Measurements from ENCODE around the gene DXO. TPM values are rescaled to one million over a fixed set of nuclear protein-coding genes. Genes with fewer than 3 reads are reported as not detected.

The DXO gene
- total RNA-seq, 1 donor from 2014 or later, result 8.4 TPM

- TF ChIP-seq CTCF (IDR thresholded peaks at IDR 0.05; ENCODE audit: insufficient read depth, low read length, severe bottlenecking), result no peak
- Histone ChIP-seq H3K27me3 (ENCODE audit: control insufficient read depth, insufficient read depth, low read length) (no peaks in the 10 kb centered on the region), H3K4me3 (ENCODE audit: low read depth, low read length) (no peak overlapping the region), H3K36me3 (ENCODE audit: control insufficient read depth, insufficient read depth, low read length) (peaks cover 10% of the 10 kb centered on the region)
- FAIRE-seq, result no peak
- DNase-seq (ENCODE audit: low read depth), result no peak
Observed at GRCh38 chr6:31949926-31950548, 21.9 kb downstream of the DXO start.

DNA sequence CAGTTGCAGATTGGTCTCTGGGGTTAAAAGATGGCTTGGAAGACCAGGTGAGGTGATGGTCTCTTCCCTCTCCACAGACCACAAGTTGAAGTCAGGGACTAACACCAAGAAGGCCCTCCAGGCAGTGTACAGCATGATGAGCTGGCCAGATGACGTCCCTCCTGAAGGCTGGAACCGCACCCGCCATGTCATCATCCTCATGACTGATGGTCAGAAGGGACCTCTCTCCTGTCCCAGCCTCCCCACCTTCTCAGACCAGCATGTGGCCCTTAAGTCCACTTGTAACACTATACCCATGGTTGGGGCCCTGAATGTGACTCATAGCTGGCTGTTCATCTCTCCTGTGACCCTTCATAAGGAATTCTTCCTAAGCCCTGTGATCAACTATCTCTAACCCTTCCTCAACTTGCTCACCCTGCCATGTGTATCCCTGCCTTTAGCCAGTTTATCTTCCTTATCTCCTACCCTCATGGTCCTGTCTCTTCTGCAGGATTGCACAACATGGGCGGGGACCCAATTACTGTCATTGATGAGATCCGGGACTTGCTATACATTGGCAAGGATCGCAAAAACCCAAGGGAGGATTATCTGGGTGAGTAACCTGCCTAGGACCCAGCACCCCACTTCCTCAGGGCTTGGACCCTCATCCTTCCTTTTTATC, 23.1 kb downstream of the DXO start:
- H3K36me3 ChIP-seq (ENCODE audit: control insufficient read depth, insufficient read depth, low read length), result peaks cover 3% of the 10 kb centered on the region
- TF ChIP-seq CTCF (IDR thresholded peaks at IDR 0.05; ENCODE audit: insufficient read depth, low read length, severe bottlenecking), result no peak
- DNase-seq (ENCODE audit: low read depth) (peak; percentile 47), FAIRE-seq (no peak)
- H3K27me3 ChIP-seq (ENCODE audit: control insufficient read depth, insufficient read depth, low read length), result no peaks in the 10 kb centered on the region
- H3K4me3 ChIP-seq (ENCODE audit: low read depth, low read length), result no peak overlapping the region

DNA sequence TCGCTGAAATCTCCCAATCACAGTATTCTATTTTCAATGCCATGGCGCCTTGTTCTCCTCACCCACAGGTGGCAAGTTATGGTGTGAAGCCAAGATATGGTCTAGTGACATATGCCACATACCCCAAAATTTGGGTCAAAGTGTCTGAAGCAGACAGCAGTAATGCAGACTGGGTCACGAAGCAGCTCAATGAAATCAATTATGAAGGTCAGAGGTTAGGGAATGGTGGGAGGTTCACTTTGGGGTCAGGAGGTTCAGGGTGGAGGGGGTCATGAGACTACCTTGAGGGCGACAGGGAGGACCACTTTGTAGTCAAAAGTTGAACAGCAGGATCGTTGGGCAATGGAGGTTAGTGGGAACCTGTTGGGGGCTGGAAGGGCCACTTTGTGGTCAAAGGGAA, 23.6 kb downstream of the DXO start:
- no peak overlapping the region for H3K4me3 ChIP-seq (ENCODE audit: low read depth, low read length)
- no peak for TF ChIP-seq CTCF (IDR thresholded peaks at IDR 0.05; ENCODE audit: insufficient read depth, low read length, severe bottlenecking)
- peaks cover 3% of the 10 kb centered on the region for H3K36me3 ChIP-seq (ENCODE audit: control insufficient read depth, insufficient read depth, low read length)
- no peak for DNase-seq (ENCODE audit: low read depth)
- H3K27me3 ChIP-seq (ENCODE audit: control insufficient read depth, insufficient read depth, low read length), result no peaks in the 10 kb centered on the region
- FAIRE-seq, result no peak

- FAIRE-seq, result no peak
- peaks cover 3% of the 10 kb centered on the region for H3K36me3 ChIP-seq (ENCODE audit: control insufficient read depth, insufficient read depth, low read length)
Observed at GRCh38 chr6:31947864-31948263, 24.1 kb downstream of the DXO start.

GRCh38 chr6:31947070-31947675, 24.8 kb downstream of the DXO start:
- TF ChIP-seq CTCF (IDR thresholded peaks at IDR 0.05; ENCODE audit: insufficient read depth, low read length, severe bottlenecking), result no peak
- H3K36me3 ChIP-seq (ENCODE audit: control insufficient read depth, insufficient read depth, low read length), result peaks cover 3% of the 10 kb centered on the region
- DNase-seq (ENCODE audit: low read depth), result no peak
- FAIRE-seq, result no peak
- H3K27me3 ChIP-seq (ENCODE audit: control insufficient read depth, insufficient read depth, low read length), result no peaks in the 10 kb centered on the region
- no peak overlapping the region for H3K4me3 ChIP-seq (ENCODE audit: low read depth, low read length)

More at GRCh38 chr6:31947864-31948263, 24.1 kb downstream of the DXO start:
- Histone ChIP-seq H3K27me3 (ENCODE audit: control insufficient read depth, insufficient read depth, low read length) (no peaks in the 10 kb centered on the region), H3K4me3 (ENCODE audit: low read depth, low read length) (no peak overlapping the region)
- DNase-seq (ENCODE audit: low read depth), result no peak
- TF ChIP-seq CTCF (IDR thresholded peaks at IDR 0.05; ENCODE audit: insufficient read depth, low read length, severe bottlenecking), result no peak
